OCI-LY7 (cell line): ENCODE data around the gene DNAI7.

ENCODE experiments used
- CTCF ChIP-seq: fragments of 200-600 bp; sonication (generic); conservative IDR thresholded peaks from 2 replicates; pipeline ENCODE4 v1.5.1; 2014; ENCODE audit warnings: mild to moderate bottlenecking, antibody characterized with exemption, low read length, moderate library complexity, mixed read lengths
- EZH2phosphoT487 ChIP-seq: fragments of 200-600 bp; sonication (generic); IDR thresholded peaks from 2 replicates; pipeline ENCODE4 v1.6.1; 2018; ENCODE audit warnings: low read depth, borderline replicate concordance, mild to moderate bottlenecking, mixed run types, antibody characterized with exemption, low read length, moderate library complexity, mixed read lengths

GRCh38 chr12:25102402-25102801, 92.6 kb downstream of the DNAI7 start:
- TF ChIP-seq CTCF (no peak), EZH2phosphoT487 (no peak)
